Spleen (tissue), 7 donors: ENCODE data around the gene TMEM14B.

ENCODE experiments used
- POLR2AphosphoS5 ChIP-seq, 3 donors: sonication (generic); formaldehyde crosslinking; IDR thresholded peaks; one replicate each; pipeline ENCODE4 v1.5.1; 2017; ENCODE audit warnings: antibody characterized with exemption in 3 of 3
- TF ChIP-seq, protein P1 (sequence below), 11 experiments: fragments of 200-600 bp in 7 of 11; fragments of 450-650 bp in 4 of 11; sonication (generic) in 4 of 11; IDR thresholded peaks in 8 of 11; conservative IDR thresholded peaks in 3 of 11; 1 replicate in 7 of 11; 2 replicates in 4 of 11; pipeline versions ENCODE4 v1.4.0 to v1.8.0; 2016 to 2021; ENCODE audit warnings: antibody characterized with exemption in 11 of 11, inconsistent platforms in 4 of 11, mild to moderate bottlenecking in 1 of 11
- donor health status: DM: no; HTN: no; CAD: no; lungs with moderate emphysema.
- donor health status: DM: no; HTN: no; CAD: no.
- donor health status: DM: no; HTN: no; CAD: no.

GRCh38 chr6:10792101-10792500 is 44.5 kb downstream of the TMEM14B start:
- no peak for TF ChIP-seq POLR2AphosphoS5 (IDR thresholded peaks at IDR 0.05)
- TF ChIP-seq, protein P1, sequence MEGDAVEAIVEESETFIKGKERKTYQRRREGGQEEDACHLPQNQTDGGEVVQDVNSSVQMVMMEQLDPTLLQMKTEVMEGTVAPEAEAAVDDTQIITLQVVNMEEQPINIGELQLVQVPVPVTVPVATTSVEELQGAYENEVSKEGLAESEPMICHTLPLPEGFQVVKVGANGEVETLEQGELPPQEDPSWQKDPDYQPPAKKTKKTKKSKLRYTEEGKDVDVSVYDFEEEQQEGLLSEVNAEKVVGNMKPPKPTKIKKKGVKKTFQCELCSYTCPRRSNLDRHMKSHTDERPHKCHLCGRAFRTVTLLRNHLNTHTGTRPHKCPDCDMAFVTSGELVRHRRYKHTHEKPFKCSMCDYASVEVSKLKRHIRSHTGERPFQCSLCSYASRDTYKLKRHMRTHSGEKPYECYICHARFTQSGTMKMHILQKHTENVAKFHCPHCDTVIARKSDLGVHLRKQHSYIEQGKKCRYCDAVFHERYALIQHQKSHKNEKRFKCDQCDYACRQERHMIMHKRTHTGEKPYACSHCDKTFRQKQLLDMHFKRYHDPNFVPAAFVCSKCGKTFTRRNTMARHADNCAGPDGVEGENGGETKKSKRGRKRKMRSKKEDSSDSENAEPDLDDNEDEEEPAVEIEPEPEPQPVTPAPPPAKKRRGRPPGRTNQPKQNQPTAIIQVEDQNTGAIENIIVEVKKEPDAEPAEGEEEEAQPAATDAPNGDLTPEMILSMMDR (IDR thresholded peaks at IDR 0.05 in 8 of 11, conservative IDR thresholded peaks at IDR 0.05 in 3 of 11): no peak
